HCT116 (cell line): ENCODE data around the gene PKHD1. TPM values are rescaled to one million over a fixed set of nuclear protein-coding genes. Genes with fewer than 3 reads are reported as not detected.

Experiments used
- ATAC-seq: fragments of 200-7000 bp; cut with Tn5 transposase; 2 replicates; pipeline ENCODE4 v1.9.1; 2020; ENCODE audit warnings: mild to moderate bottlenecking, moderate library complexity
- BruUV-seq: library from RNA; stranded (reverse); fragments of 400-500 nt; replicated peaks from 2 replicates; lab custom pipeline; 2021; lab: Mats Ljungman, UMichigan
- CTCF ChIA-PET: fragments of 300-600 bp; sonication (Branson Sonifier 250); formaldehyde crosslinking; loops from one replicate; lab custom pipeline; 2021; ENCODE audit warnings: antibody characterized with exemption; lab: Charles Lee
- POLR2A ChIA-PET: fragments of 300-600, 350-600 bp; sonication (Branson Sonifier 250); formaldehyde crosslinking; loops from one replicate; lab custom pipeline; 2021; ENCODE audit warnings: antibody characterized with exemption; lab: Charles Lee
- RAD21 ChIA-PET, 2 experiments: fragments of 300-600 bp; sonication (Branson Sonifier 250); formaldehyde crosslinking; loops; one replicate each; lab custom pipeline; 2023; ENCODE audit warnings: low total read pairs in 2 of 2; ENCODE audit not compliant: uncharacterized antibody in 2 of 2, unreplicated experiment in 2 of 2, low non-redundant PET in 1 of 2; lab: Charles Lee
- DNase-seq: peaks from one replicate; pipeline ENCODE4 v3.0.0-alpha.2; 2010; ENCODE audit warnings: low read depth, low spot score
- H2AFZ ChIP-seq: fragments of 200-600 bp; shearing (Covaris generic), sonication (generic); 2 replicates; pipeline ENCODE4 v1.6.1; 2017; ENCODE audit warnings: low read depth, mixed run types, mixed read lengths, antibody characterized with exemption, low read length; ENCODE audit not compliant: poor library complexity, severe bottlenecking
- H3K27ac ChIP-seq: 2 replicates; pipeline ENCODE4 v1.5.1; 2012; ENCODE audit warnings: low read depth, low read length
- H3K27me3 ChIP-seq: fragments of 200-600 bp; sonication (generic); 2 replicates; pipeline ENCODE4 v1.6.1; 2016; ENCODE audit warnings: mixed run types, low read length, mixed read lengths; ENCODE audit not compliant: insufficient read depth
- H3K36me3 ChIP-seq, 2 experiments: fragments of 200-500 bp in 1 of 2; fragments of 200-600 bp in 1 of 2; sonication (Bioruptor generic) in 1 of 2; sonication (generic) in 1 of 2; 2 replicates each; pipeline versions ENCODE4 v1.5.1 to v1.6.1; 2014 to 2016; ENCODE audit warnings: low read length in 2 of 2, inconsistent platforms in 1 of 2, mixed read lengths in 1 of 2, mixed run types in 1 of 2; ENCODE audit not compliant: insufficient read depth in 2 of 2, control insufficient read depth in 1 of 2
- H3K4me1 ChIP-seq, 2 experiments: fragments of 200-600 bp in 1 of 2; sonication (generic) in 1 of 2; 2 replicates each; pipeline versions ENCODE4 v1.5.1 to v1.6.1; 2012 to 2017; ENCODE audit warnings: low read length in 2 of 2, inconsistent platforms in 1 of 2, mild to moderate bottlenecking in 1 of 2, mixed read lengths in 1 of 2, mixed run types in 1 of 2, moderate library complexity in 1 of 2; ENCODE audit not compliant: insufficient read depth in 2 of 2, control insufficient read depth in 1 of 2
- H3K4me2 ChIP-seq: fragments of 200-600 bp; sonication (generic); 2 replicates; pipeline ENCODE4 v1.6.1; 2017; ENCODE audit warnings: mixed run types, low read length, mixed read lengths
- H3K4me3 ChIP-seq, 2 experiments: fragments of 200-600 bp in 1 of 2; sonication (generic) in 1 of 2; replicated peaks in 1 of 2; 2 replicates each; pipeline ENCODE4 v1.5.1; 2011 to 2016; ENCODE audit warnings: low read length in 2 of 2, control low read depth in 1 of 2, low read depth in 1 of 2, mild to moderate bottlenecking in 1 of 2, mixed read lengths in 1 of 2, mixed run types in 1 of 2
- H3K79me2 ChIP-seq: fragments of 200-600 bp; sonication (generic); 2 replicates; pipeline ENCODE4 v1.6.1; 2017; ENCODE audit warnings: mild to moderate bottlenecking, mixed run types, low read length, moderate library complexity, mixed read lengths; ENCODE audit not compliant: insufficient read depth
- H3K9ac ChIP-seq: fragments of 200-600 bp; sonication (generic); 2 replicates; pipeline ENCODE4 v1.6.1; 2016; ENCODE audit warnings: low read length, mixed read lengths
- H3K9me2 ChIP-seq: fragments of 200-600 bp; sonication (generic), shearing (Covaris generic); 2 replicates; pipeline ENCODE4 v1.6.1; 2017; ENCODE audit warnings: mixed run types, mild to moderate bottlenecking, moderate library complexity; ENCODE audit not compliant: insufficient read depth
- H3K9me3 ChIP-seq, 2 experiments: fragments of 200-500 bp in 1 of 2; fragments of 200-600 bp in 1 of 2; sonication (Bioruptor generic) in 1 of 2; sonication (generic) in 1 of 2; 2 replicates each; pipeline ENCODE4 v1.6.1; 2014 to 2017; ENCODE audit warnings: low read length in 2 of 2, mixed read lengths in 2 of 2, inconsistent platforms in 1 of 2, low read depth in 1 of 2, mild to moderate bottlenecking in 1 of 2, mixed run types in 1 of 2, moderate library complexity in 1 of 2; ENCODE audit not compliant: control insufficient read depth in 1 of 2, insufficient read depth in 1 of 2
- H4K20me1 ChIP-seq: fragments of 200-600 bp; sonication (generic), shearing (Covaris generic); 2 replicates; pipeline ENCODE4 v1.6.1; 2017; ENCODE audit warnings: mixed run types, mild to moderate bottlenecking, moderate library complexity; ENCODE audit not compliant: insufficient read depth
- ATF3 ChIP-seq: IDR thresholded peaks from 2 replicates; pipeline ENCODE4 v1.6.1; 2012
- CBX3 ChIP-seq: IDR thresholded peaks from 2 replicates; pipeline ENCODE4 v1.6.1; 2012; ENCODE audit warnings: low read depth
- CEBPB ChIP-seq: IDR thresholded peaks from 2 replicates; pipeline ENCODE4 v1.6.1; 2012; ENCODE audit warnings: low read depth
- CTCF ChIP-seq, 3 experiments: fragments of 200-600 bp in 1 of 3; sonication (generic) in 1 of 3; IDR thresholded peaks in 2 of 3; conservative IDR thresholded peaks in 1 of 3; 2 replicates each; pipeline ENCODE4 v1.5.1; 2012 to 2017; ENCODE audit warnings: low read depth in 2 of 3, low read length in 2 of 3, antibody characterized with exemption in 1 of 3, borderline replicate concordance in 1 of 3, control low read depth in 1 of 3, mild to moderate bottlenecking in 1 of 3, mixed read lengths in 1 of 3, mixed run types in 1 of 3, moderate library complexity in 1 of 3; ENCODE audit not compliant: insufficient read depth in 1 of 3
- EGR1 ChIP-seq: IDR thresholded peaks from 2 replicates; pipeline ENCODE4 v1.6.1; 2012; ENCODE audit warnings: low read depth
- ELF1 ChIP-seq: IDR thresholded peaks from 2 replicates; pipeline ENCODE4 v1.6.1; 2012; ENCODE audit warnings: low read depth, borderline replicate concordance
- EZH2phosphoT487 ChIP-seq: fragments of 200-600 bp; IDR thresholded peaks from 2 replicates; pipeline ENCODE4 v1.6.1; 2018; ENCODE audit warnings: antibody characterized with exemption, borderline replicate concordance
- JUND ChIP-seq: IDR thresholded peaks from 2 replicates; pipeline ENCODE4 v1.6.1; 2012
- POLR2A ChIP-seq: IDR thresholded peaks from 2 replicates; pipeline ENCODE4 v1.7.0; 2011; ENCODE audit warnings: borderline replicate concordance; ENCODE audit not compliant: insufficient read depth, insufficient read length; ENCODE audit errors: extremely low read depth
- POLR2AphosphoS5 ChIP-seq: IDR thresholded peaks from 2 replicates; pipeline ENCODE4 v1.6.1; 2011; ENCODE audit warnings: mild to moderate bottlenecking, low read depth, low read length, moderate library complexity
- REST ChIP-seq: IDR thresholded peaks from 2 replicates; pipeline ENCODE4 v1.6.1; 2012; ENCODE audit warnings: low read depth
- SP1 ChIP-seq: IDR thresholded peaks from 2 replicates; pipeline ENCODE4 v1.6.1; 2012; ENCODE audit warnings: low read depth
- SRF ChIP-seq: IDR thresholded peaks from 2 replicates; pipeline ENCODE4 v1.6.1; 2012; ENCODE audit warnings: low read depth
- ZBTB33 ChIP-seq: IDR thresholded peaks from 2 replicates; pipeline ENCODE4 v1.6.1; 2011; ENCODE audit warnings: mild to moderate bottlenecking, low read length, moderate library complexity; ENCODE audit not compliant: insufficient replicate concordance; ENCODE audit errors: extremely low read depth
- ZFX ChIP-seq: fragments of 450-650 bp; IDR thresholded peaks from 2 replicates; pipeline ENCODE4 v1.6.1; 2017
- ZNF274 ChIP-seq: fragments of 200-500 bp; sonication (Bioruptor generic); IDR thresholded peaks from 2 replicates; pipeline ENCODE4 v1.6.1; 2014; ENCODE audit warnings: mild to moderate bottlenecking, low read depth, low read length, inconsistent platforms
- intact Hi-C: fragments of 100-400 bp; cut with micrococcal nuclease; formaldehyde crosslinking; loops from 2 replicates; pipeline ENCODE4 v1.10.0; 2022
- total RNA-seq: library from RNA; stranded (reverse); gene quantifications from one replicate; pipeline ENCODE4 v1.2.1, GENCODE V29; 2021; ENCODE audit not compliant: unreplicated experiment

PKHD1 gene
- total RNA-seq, 1 experiment from 2014 or later, result not detected

GRCh38 chr6:52013035-52013434, 74.4 kb downstream of the PKHD1 start:
- no peak for DNase-seq

More at GRCh38 chr6:52013035-52013434, 74.4 kb downstream of the PKHD1 start:
- ATAC-seq, result no peak
- peaks cover 4% of the 10 kb centered on the region; the same call in 1 of the 2 replicates for H3K27me3 ChIP-seq
- ChIA-PET POLR2A (no interaction called here), CTCF (no interaction called here), RAD21 (no interaction called here)
- H3K27ac ChIP-seq, result no peak overlapping the region
- no peaks in the 10 kb centered on the region for H3K79me2 ChIP-seq
- no peaks in the 10 kb centered on the region for H4K20me1 ChIP-seq
- H3K9me2 ChIP-seq, result no peaks in the 10 kb centered on the region
- H3K9ac ChIP-seq, result no peak overlapping the region
- H2AFZ ChIP-seq, result no peak overlapping the region
- H3K4me2 ChIP-seq, result no peak overlapping the region
- H3K36me3 ChIP-seq, result no peaks in the 10 kb centered on the region
- H3K4me1 ChIP-seq, result no peaks in the 10 kb centered on the region
- H3K4me3 ChIP-seq, result no peak overlapping the region
- no peaks in the 10 kb centered on the region for H3K9me3 ChIP-seq
- TF ChIP-seq CBX3, result no peak
- TF ChIP-seq SP1, result no peak
- TF ChIP-seq JUND, result no peak
- TF ChIP-seq ZNF274, result no peak
- no peak for TF ChIP-seq REST
- no peak for TF ChIP-seq EZH2phosphoT487
- TF ChIP-seq SRF, result no peak
- TF ChIP-seq EGR1, result no peak
- TF ChIP-seq CTCF (IDR thresholded peaks at IDR 0.05 in 2 of 3, conservative IDR thresholded peaks at IDR 0.05 in 1 of 3; ENCODE audit: borderline replicate concordance in 1 of 3, insufficient read depth in 1 of 3, low read depth in 2 of 3, low read length in 2 of 3), result no peak
- TF ChIP-seq ZFX, result no peak
- no peak for TF ChIP-seq POLR2AphosphoS5
- no peak for TF ChIP-seq POLR2A
- TF ChIP-seq CEBPB, result no peak
- no peak for TF ChIP-seq ELF1
- no peak for TF ChIP-seq ZBTB33
- no peak for TF ChIP-seq ATF3
- TF ChIP-seq, all 23 proteins: peak for 0
- intact Hi-C loops, result no loop called here
- no TSS peak for BruUV-seq
